Sigmoid colon (tissue), 7 donors: ENCODE measurements around the gene CNKSR1. TPM values are rescaled to one million over a fixed set of nuclear protein-coding genes. Genes with fewer than 3 reads are reported as not detected.

ENCODE experiments used
- DNase-seq: peaks from one replicate; pipeline ENCODE4 v3.0.0-alpha.2; 2019
- H3K27ac ChIP-seq, 4 donors: fragments of 200-600 bp; sonication (generic); one replicate each; pipeline ENCODE4 v1.5.1; 2016 to 2019; ENCODE audit warnings: mild to moderate bottlenecking in 1 of 4
- H3K27me3 ChIP-seq, 3 donors: fragments of 200-600 bp; sonication (generic); one replicate each; pipeline ENCODE4 v1.5.1; 2019; ENCODE audit warnings: mild to moderate bottlenecking in 1 of 3
- H3K36me3 ChIP-seq, 4 donors: fragments of 200-600 bp; sonication (generic); one replicate each; pipeline ENCODE4 v1.5.1; 2016 to 2019
- H3K4me1 ChIP-seq, 4 donors: fragments of 200-600 bp; sonication (generic); one replicate each; pipeline ENCODE4 v1.5.1; 2017 to 2019
- H3K4me3 ChIP-seq, 4 donors: fragments of 200-600 bp; sonication (generic); one replicate each; pipeline ENCODE4 v1.5.1; 2017 to 2019; ENCODE audit warnings: mild to moderate bottlenecking in 2 of 4, moderate library complexity in 1 of 4
- H3K9me3 ChIP-seq, 4 donors: fragments of 200-600 bp in 3 of 4; sonication (generic) in 3 of 4; one replicate each; pipeline versions ENCODE4 v1.5.1 to v1.6.1; 2013 to 2019
- EP300 ChIP-seq, 4 donors: sonication (generic); formaldehyde crosslinking; IDR thresholded peaks; one replicate each; pipeline ENCODE4 v1.6.1; 2017; ENCODE audit warnings: antibody characterized with exemption in 4 of 4
- POLR2A ChIP-seq, 2 donors: fragments of 450-650 bp; IDR thresholded peaks; one replicate each; pipeline ENCODE4 v1.6.1; 2016; ENCODE audit warnings: antibody characterized with exemption in 2 of 2, mild to moderate bottlenecking in 2 of 2, moderate library complexity in 2 of 2
- POLR2AphosphoS5 ChIP-seq, 4 donors: sonication (generic); formaldehyde crosslinking; IDR thresholded peaks; one replicate each; pipeline ENCODE4 v1.6.1; 2017; ENCODE audit warnings: antibody characterized with exemption in 4 of 4
- WGBS, 2 donors: extraction: QIAGEN DNeasy Blood & Tissue Kit; methylation state at CpG; one replicate each; pipeline ENCODE4 v1.1.7; 2013; 5-methylcytosine and 5-hydroxymethylcytosine counted together
- intact Hi-C: fragments of 100-400 bp; cut with DNase I; formaldehyde crosslinking; loops from one replicate; pipeline ENCODE4 v1.15.1; 2023
- polyA plus RNA-seq, 3 donors: library from polyadenylated mRNA; stranded (reverse); fragments of 200-250 nt; gene quantifications; one replicate each; pipeline ENCODE4 v1.2.3, GENCODE V29; 2013
- total RNA-seq, 4 donors: library from RNA; depleted of rRNA; stranded (reverse); fragments of >200 nt; gene quantifications; one replicate each; pipeline ENCODE4 v1.1.0, GENCODE V29; 2016
- TF ChIP-seq, protein P1 (sequence below), 4 experiments: fragments of 450-650 bp in 3 of 4; fragments of 200-600 bp in 1 of 4; IDR thresholded peaks; one replicate each; pipeline ENCODE4 v1.5.1; 2016 to 2019; ENCODE audit warnings: antibody characterized with exemption in 4 of 4, mild to moderate bottlenecking in 3 of 4, moderate library complexity in 2 of 4
- donor health status: healthy with polysubstance abuse.
- donor health status: Bipolar disorder and iron deficiency.
- donor health status: healthy.

The CNKSR1 gene
- total and polyA plus RNA-seq, 7 donors: 0.82 to 29.0 (median 9.3) TPM; not detected in 1

DNA sequence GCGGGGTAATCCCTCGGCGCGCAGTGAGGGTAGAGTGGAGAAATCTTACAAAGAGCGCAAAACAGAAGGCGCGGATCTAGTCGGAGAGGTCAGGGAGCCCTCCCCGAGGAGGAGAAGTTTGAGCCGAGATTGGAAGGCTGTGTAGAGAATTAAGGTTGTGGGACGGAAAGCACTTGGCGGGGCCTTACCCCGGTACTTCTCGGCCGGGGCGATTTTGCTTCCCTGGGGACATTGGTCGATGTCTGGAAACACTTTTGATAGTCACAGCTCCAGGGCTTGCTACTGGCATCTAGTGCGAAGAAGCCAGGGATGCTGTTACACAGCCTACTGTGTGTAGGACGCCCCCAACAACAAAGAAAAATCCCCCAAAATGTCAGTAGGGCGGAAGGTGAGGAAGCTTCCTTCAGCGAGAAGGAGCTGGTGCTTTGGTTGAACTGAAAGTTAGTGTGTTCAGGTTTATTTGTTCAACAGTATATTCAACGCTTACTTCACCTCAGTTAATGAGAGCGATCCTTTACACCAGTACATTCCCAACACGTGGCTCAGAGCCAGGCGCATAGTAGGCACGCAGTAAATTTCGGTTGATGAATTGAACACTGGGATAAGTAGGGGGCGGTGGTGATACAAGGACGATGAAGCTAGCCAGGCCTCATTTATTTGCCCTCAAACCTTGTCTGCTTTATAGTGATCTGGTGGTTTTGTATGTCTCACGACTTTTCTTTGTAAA is 57.5 kb downstream of the CNKSR1 start:
- DNase-seq: no peak
- Histone ChIP-seq H3K36me3 (no peaks in the 10 kb centered on the region), H3K27me3 (no peaks in the 10 kb centered on the region), H3K4me3 (peak overlapping the region; percentile 58 to 67 (median 60)), H3K27ac (peak overlapping the region; percentile 89 to 94 (median 90)), H3K9me3 (no peaks in the 10 kb centered on the region), H3K4me1 (peaks cover 0 to 13% (median 8%) of the 10 kb centered on the region in 4 donors)
- TF ChIP-seq EP300 (IDR thresholded peaks at IDR 0.05): no peak
- TF ChIP-seq, protein P1, sequence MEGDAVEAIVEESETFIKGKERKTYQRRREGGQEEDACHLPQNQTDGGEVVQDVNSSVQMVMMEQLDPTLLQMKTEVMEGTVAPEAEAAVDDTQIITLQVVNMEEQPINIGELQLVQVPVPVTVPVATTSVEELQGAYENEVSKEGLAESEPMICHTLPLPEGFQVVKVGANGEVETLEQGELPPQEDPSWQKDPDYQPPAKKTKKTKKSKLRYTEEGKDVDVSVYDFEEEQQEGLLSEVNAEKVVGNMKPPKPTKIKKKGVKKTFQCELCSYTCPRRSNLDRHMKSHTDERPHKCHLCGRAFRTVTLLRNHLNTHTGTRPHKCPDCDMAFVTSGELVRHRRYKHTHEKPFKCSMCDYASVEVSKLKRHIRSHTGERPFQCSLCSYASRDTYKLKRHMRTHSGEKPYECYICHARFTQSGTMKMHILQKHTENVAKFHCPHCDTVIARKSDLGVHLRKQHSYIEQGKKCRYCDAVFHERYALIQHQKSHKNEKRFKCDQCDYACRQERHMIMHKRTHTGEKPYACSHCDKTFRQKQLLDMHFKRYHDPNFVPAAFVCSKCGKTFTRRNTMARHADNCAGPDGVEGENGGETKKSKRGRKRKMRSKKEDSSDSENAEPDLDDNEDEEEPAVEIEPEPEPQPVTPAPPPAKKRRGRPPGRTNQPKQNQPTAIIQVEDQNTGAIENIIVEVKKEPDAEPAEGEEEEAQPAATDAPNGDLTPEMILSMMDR (IDR thresholded peaks at IDR 0.05): no peak
- TF ChIP-seq POLR2A (IDR thresholded peaks at IDR 0.05): no peak
- no peak for TF ChIP-seq POLR2AphosphoS5 (IDR thresholded peaks at IDR 0.05)
- intact Hi-C loops: loop anchor here (5.0 kb wide), 2 partner anchors 47 to 123 kb away; partner anchors contain the start of genes PDIK1L and SH3BGRL3
- 1 to 2% methylated on average over 30 of the region's 30 CpGs for WGBS, 2 donors

DNA sequence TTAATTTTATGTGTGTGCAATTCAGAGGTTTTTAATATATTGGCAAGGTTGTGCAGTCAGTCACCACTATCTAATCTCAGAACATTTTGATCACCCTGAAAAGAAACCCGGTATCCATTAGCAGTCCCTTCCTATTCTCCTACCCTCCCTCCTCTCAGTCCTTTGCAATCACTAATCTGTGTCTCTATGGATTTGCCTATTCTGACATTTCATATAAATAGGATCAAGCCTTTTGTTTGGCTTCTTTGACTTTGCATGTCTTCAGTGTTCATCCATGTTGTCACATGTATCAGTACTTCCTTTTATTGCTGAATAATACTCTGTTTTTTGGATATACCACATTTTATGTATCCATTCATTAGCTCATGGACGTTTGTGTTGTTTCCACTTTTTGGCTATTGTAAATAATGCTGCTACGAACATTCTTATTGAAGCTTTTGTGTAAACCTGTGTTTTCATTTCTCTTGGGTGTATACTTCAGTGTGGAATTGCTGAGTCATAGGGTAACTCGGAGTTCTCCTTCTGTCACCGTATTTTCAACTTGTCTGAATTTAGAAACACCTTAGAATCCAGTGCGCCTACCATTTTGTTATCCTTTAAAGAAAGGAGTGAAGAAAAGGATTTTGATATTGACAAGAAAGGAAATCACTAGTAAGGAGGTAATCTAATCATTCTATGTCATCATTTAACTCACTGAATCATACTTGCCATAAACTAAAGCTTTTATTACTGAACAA is 60.1 kb downstream of the CNKSR1 start:
- no peak for TF ChIP-seq POLR2A (IDR thresholded peaks at IDR 0.05)
- TF ChIP-seq, protein P1 (IDR thresholded peaks at IDR 0.05): no peak
- TF ChIP-seq POLR2AphosphoS5 (IDR thresholded peaks at IDR 0.05): no peak
- no peak for TF ChIP-seq EP300 (IDR thresholded peaks at IDR 0.05)
- no peak overlapping the region for H3K4me3 ChIP-seq
- no peak overlapping the region for H3K27ac ChIP-seq
- WGBS, 2 donors: 66 to 67% methylated on average over 6 of the region's 6 CpGs
- no peaks in the 10 kb centered on the region for H3K27me3 ChIP-seq
- DNase-seq: no peak
- peaks cover 0 to 13% (median 8%) of the 10 kb centered on the region in 4 donors for H3K4me1 ChIP-seq
- no peaks in the 10 kb centered on the region for H3K9me3 ChIP-seq
- intact Hi-C loops: no loop called here
- H3K36me3 ChIP-seq: no peaks in the 10 kb centered on the region

Other genes with a start within 250 kb of the CNKSR1 start
- 10 to 100 TPM in 2 of 4 donors, 1 to 10 TPM in 2; 6.7 to 12.2 (median 9.8) TPM for gene PAFAH2, start 179.4 kb upstream of the CNKSR1 start, total RNA-seq
- gene PAFAH2, start 179.4 kb upstream of the CNKSR1 start, polyA plus RNA-seq: 10 to 100 TPM; 19.2 to 36.1 (median 19.3) TPM
- gene EXTL1, start 155.7 kb upstream of the CNKSR1 start, total RNA-seq: 1 to 10 TPM in 3 of 4 donors, under 1 TPM in 1; 0.99 to 1.5 (median 1.1) TPM
- gene EXTL1, start 155.7 kb upstream of the CNKSR1 start, polyA plus RNA-seq: under 1 TPM in 2 of 3 donors, not detected in 1; under 0.01 to 0.39 TPM
- gene SLC30A2, start 131.4 kb upstream of the CNKSR1 start, total RNA-seq: under 1 TPM in 1 of 4 donors, not detected in 3; 0.16 TPM
- gene SLC30A2, start 131.4 kb upstream of the CNKSR1 start, polyA plus RNA-seq: under 1 TPM in 2 of 3 donors, not detected in 1; 0.07 to 0.92 TPM
- 1 to 10 TPM in 1 of 4 donors, under 1 TPM in 1, not detected in 2; 0.81 to 2.1 TPM for gene TRIM63, start 109.9 kb upstream of the CNKSR1 start, total RNA-seq
- 1 to 10 TPM in 1 of 3 donors, under 1 TPM in 2; 0.35 to 1.8 (median 0.46) TPM for gene TRIM63, start 109.9 kb upstream of the CNKSR1 start, polyA plus RNA-seq
- 10 to 100 TPM in 1 of 4 donors, 1 to 10 TPM in 3; 4.2 to 15.7 (median 6.6) TPM for gene PDIK1L, start 65.7 kb upstream of the CNKSR1 start, total RNA-seq
- gene PDIK1L, start 65.7 kb upstream of the CNKSR1 start, polyA plus RNA-seq: 1 to 10 TPM; 4.6 to 5.4 (median 5.0) TPM
- 1 to 10 TPM; 1.1 to 4.2 (median 2.2) TPM for gene FAM110D, start 18.4 kb upstream of the CNKSR1 start, total RNA-seq
- gene FAM110D, start 18.4 kb upstream of the CNKSR1 start, polyA plus RNA-seq: 1 to 10 TPM in 1 of 3 donors, under 1 TPM in 1, not detected in 1; 0.60 to 1.1 TPM
- not detected for gene C1orf232, start 8.5 kb upstream of the CNKSR1 start, total RNA-seq
- not detected for gene C1orf232, start 8.5 kb upstream of the CNKSR1 start, polyA plus RNA-seq
- 10 to 100 TPM; 16.3 to 37.2 (median 32.1) TPM for gene ZNF593, start 7.6 kb upstream of the CNKSR1 start, total RNA-seq
- gene ZNF593, start 7.6 kb upstream of the CNKSR1 start, polyA plus RNA-seq: 100 to 1,000 TPM in 1 of 3 donors, 10 to 100 TPM in 2; 38.4 to 114 (median 61.3) TPM
- not detected for gene ZNF593OS, start 5.7 kb upstream of the CNKSR1 start, total RNA-seq
- gene ZNF593OS, start 5.7 kb upstream of the CNKSR1 start, polyA plus RNA-seq: under 1 TPM in 1 of 3 donors, not detected in 2; 0.13 TPM
- not detected for gene CATSPER4, start 13.1 kb downstream of the CNKSR1 start, total RNA-seq
- under 1 TPM in 1 of 3 donors, not detected in 2; 0.04 TPM for gene CATSPER4, start 13.1 kb downstream of the CNKSR1 start, polyA plus RNA-seq
- gene CEP85, start 56.7 kb downstream of the CNKSR1 start, total RNA-seq: 1 to 10 TPM; 1.9 to 5.4 (median 3.3) TPM
- 10 to 100 TPM in 1 of 3 donors, 1 to 10 TPM in 2; 2.4 to 12.9 (median 9.7) TPM for gene CEP85, start 56.7 kb downstream of the CNKSR1 start, polyA plus RNA-seq
- 10 to 100 TPM; 32.9 to 41.5 (median 37.6) TPM for gene SH3BGRL3, start 102.6 kb downstream of the CNKSR1 start, total RNA-seq
- 100 to 1,000 TPM; 303 to 575 (median 543) TPM for gene SH3BGRL3, start 102.6 kb downstream of the CNKSR1 start, polyA plus RNA-seq
- 10 to 100 TPM in 3 of 4 donors, 1 to 10 TPM in 1; 9.8 to 17.7 (median 13.1) TPM for gene UBXN11, start 129.1 kb downstream of the CNKSR1 start, total RNA-seq
- 10 to 100 TPM in 1 of 3 donors, 1 to 10 TPM in 2; 3.0 to 22.7 (median 4.2) TPM for gene UBXN11, start 129.1 kb downstream of the CNKSR1 start, polyA plus RNA-seq
- 1 to 10 TPM in 2 of 4 donors, not detected in 2; 1.6 to 5.7 TPM for gene CD52, start 140.5 kb downstream of the CNKSR1 start, total RNA-seq
- 100 to 1,000 TPM in 1 of 3 donors, 10 to 100 TPM in 2; 19.8 to 556 (median 41.4) TPM for gene CD52, start 140.5 kb downstream of the CNKSR1 start, polyA plus RNA-seq
- 1 to 10 TPM in 1 of 4 donors, under 1 TPM in 1, not detected in 2; 0.55 to 1.8 TPM for gene CRYBG2, start 176.6 kb downstream of the CNKSR1 start, total RNA-seq
- gene CRYBG2, start 176.6 kb downstream of the CNKSR1 start, polyA plus RNA-seq: 10 to 100 TPM; 13.8 to 21.0 (median 19.9) TPM
- gene ZNF683, start 195.3 kb downstream of the CNKSR1 start, total RNA-seq: not detected
- gene ZNF683, start 195.3 kb downstream of the CNKSR1 start, polyA plus RNA-seq: under 1 TPM in 1 of 3 donors, not detected in 2; 0.52 TPM
- gene LIN28A, start 233.3 kb downstream of the CNKSR1 start, total RNA-seq: not detected
- not detected for gene LIN28A, start 233.3 kb downstream of the CNKSR1 start, polyA plus RNA-seq